Measurements from ENCODE around the gene CNIH3.

Gene CNIH3

GRCh38 chr1:224691148-224691925, 75.2 kb downstream of the CNIH3 start:
- Histone ChIP-seq H3K9me3 (ENCODE audit: control insufficient read depth in 1 of 2, low read length in 2 of 2) (peaks cover 0 to 4% of the 10 kb centered on the region in 2 donors), H3K27ac (ENCODE audit: low read length) (no peak overlapping the region), H3K27me3 (ENCODE audit: low read depth, low read length) (no peaks in the 10 kb centered on the region), H3K4me1 (ENCODE audit: control insufficient read depth in 1 of 2, insufficient read depth in 2 of 2, low read length in 2 of 2) (no peaks in the 10 kb centered on the region), H3K36me3 (ENCODE audit: control insufficient read depth in 1 of 2, insufficient read depth in 2 of 2, low read length in 2 of 2) (no peaks in the 10 kb centered on the region), H3K4me3 (ENCODE audit: low read depth in 1 of 2, low read length in 2 of 2) (no peak overlapping the region)

GRCh38 chr1:224694969-224695368, 78.9 kb downstream of the CNIH3 start:
- Histone ChIP-seq H3K9me3 (ENCODE audit: control insufficient read depth in 1 of 2, low read length in 2 of 2) (no peaks in the 10 kb centered on the region), H3K27me3 (ENCODE audit: low read depth, low read length) (no peaks in the 10 kb centered on the region), H3K36me3 (ENCODE audit: control insufficient read depth in 1 of 2, insufficient read depth in 2 of 2, low read length in 2 of 2) (no peaks in the 10 kb centered on the region), H3K27ac (ENCODE audit: low read length) (no peak overlapping the region), H3K4me3 (ENCODE audit: low read depth in 1 of 2, low read length in 2 of 2) (no peak overlapping the region), H3K4me1 (ENCODE audit: control insufficient read depth in 1 of 2, insufficient read depth in 2 of 2, low read length in 2 of 2) (no peaks in the 10 kb centered on the region)

DNA sequence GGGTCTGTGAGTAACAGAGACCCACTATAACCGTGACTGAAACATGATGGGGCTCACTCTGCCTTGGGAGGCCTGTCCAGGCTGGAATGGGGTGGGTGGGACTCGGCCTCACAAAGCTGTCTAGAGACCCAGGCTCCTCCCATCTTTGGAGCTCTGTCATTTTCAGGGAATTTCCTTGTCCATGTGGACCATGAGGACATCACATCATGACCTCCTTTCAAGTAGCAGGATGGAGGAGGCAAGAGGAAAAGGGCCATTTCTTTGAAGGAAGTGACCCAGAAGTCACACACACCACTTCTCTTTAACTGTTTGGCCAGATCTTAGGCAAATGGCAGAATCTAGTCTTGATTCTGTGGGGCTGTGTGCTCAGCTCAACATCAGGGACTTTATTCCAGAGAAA, 79.9 kb downstream of the CNIH3 start:
- Histone ChIP-seq H3K27me3 (ENCODE audit: low read depth, low read length) (no peaks in the 10 kb centered on the region), H3K4me3 (ENCODE audit: low read depth in 1 of 2, low read length in 2 of 2) (no peak overlapping the region), H3K4me1 (ENCODE audit: control insufficient read depth in 1 of 2, insufficient read depth in 2 of 2, low read length in 2 of 2) (no peaks in the 10 kb centered on the region), H3K9me3 (ENCODE audit: control insufficient read depth in 1 of 2, low read length in 2 of 2) (no peaks in the 10 kb centered on the region), H3K36me3 (ENCODE audit: control insufficient read depth in 1 of 2, insufficient read depth in 2 of 2, low read length in 2 of 2) (no peaks in the 10 kb centered on the region), H3K27ac (ENCODE audit: low read length) (no peak overlapping the region)

- H3K4me3 ChIP-seq (ENCODE audit: low read depth in 1 of 2, low read length in 2 of 2), result no peak overlapping the region
- H3K4me1 ChIP-seq (ENCODE audit: control insufficient read depth in 1 of 2, insufficient read depth in 2 of 2, low read length in 2 of 2), result no peaks in the 10 kb centered on the region
- no peaks in the 10 kb centered on the region for H3K27me3 ChIP-seq (ENCODE audit: low read depth, low read length)
- H3K9me3 ChIP-seq (ENCODE audit: control insufficient read depth in 1 of 2, low read length in 2 of 2), result no peaks in the 10 kb centered on the region
- no peak overlapping the region for H3K27ac ChIP-seq (ENCODE audit: low read length)
- H3K36me3 ChIP-seq (ENCODE audit: control insufficient read depth in 1 of 2, insufficient read depth in 2 of 2, low read length in 2 of 2), result no peaks in the 10 kb centered on the region
These were observed 81.0 kb downstream of the CNIH3 start for GRCh38 chr1:224696891-224697765.

DNA sequence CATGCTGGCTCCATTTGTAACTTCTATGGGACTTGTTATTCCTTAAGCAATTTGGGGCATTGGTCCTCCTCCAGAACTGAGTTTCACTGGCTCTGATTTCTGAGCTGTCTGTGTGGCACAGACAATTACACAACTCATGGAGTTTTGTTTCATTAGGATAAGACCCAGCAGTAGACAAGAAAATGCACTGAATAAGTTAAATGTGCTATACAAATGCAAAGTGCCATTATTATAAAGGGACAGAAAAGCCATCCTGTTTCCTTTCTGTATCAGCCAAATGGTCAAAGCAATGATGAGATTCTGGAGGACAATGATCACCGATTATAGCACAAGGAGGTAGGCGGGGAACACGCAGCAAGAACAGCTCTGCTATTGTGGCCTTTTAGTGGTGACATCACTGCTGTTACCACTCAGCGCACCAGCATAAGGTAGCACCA, 81.9 kb downstream of the CNIH3 start:
- H3K27me3 ChIP-seq (ENCODE audit: low read depth, low read length), result no peaks in the 10 kb centered on the region
- H3K9me3 ChIP-seq (ENCODE audit: control insufficient read depth in 1 of 2, low read length in 2 of 2), result no peaks in the 10 kb centered on the region
- H3K4me3 ChIP-seq (ENCODE audit: low read depth in 1 of 2, low read length in 2 of 2), result no peak overlapping the region
- H3K27ac ChIP-seq (ENCODE audit: low read length), result no peak overlapping the region
- no peaks in the 10 kb centered on the region for H3K4me1 ChIP-seq (ENCODE audit: control insufficient read depth in 1 of 2, insufficient read depth in 2 of 2, low read length in 2 of 2)
- H3K36me3 ChIP-seq (ENCODE audit: control insufficient read depth in 1 of 2, insufficient read depth in 2 of 2, low read length in 2 of 2), result no peaks in the 10 kb centered on the region

DNA sequence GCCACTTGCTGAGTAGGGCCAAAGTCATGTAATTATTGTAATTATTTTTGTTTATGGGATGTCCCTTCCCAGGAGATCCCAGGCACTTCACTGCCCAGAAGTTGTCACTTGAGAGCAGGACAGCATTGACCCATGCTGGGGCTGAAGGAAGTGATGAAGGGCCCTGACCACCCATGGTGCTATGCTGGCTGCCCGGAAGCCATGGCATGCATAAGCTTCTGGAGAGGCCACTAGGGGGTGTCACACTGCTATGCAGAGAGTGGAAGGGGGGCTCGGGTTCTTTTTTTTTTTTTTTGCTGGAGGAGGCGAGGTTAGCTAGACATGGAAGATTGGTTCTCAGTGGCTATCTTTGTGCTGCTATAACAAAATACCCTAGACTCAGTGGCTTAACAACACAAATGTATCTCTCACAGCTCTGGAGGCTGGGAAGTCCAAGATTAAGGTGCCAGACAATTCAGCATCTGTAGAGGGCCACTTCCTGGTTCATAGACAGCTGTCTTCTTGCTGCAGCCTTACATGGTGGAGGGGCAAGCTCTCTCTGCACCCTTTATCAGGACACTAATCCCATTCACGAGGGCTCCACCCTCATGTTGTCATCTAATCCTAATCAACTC, 84.9 kb downstream of the CNIH3 start:
- H3K27me3 ChIP-seq (ENCODE audit: low read depth, low read length), result no peaks in the 10 kb centered on the region
- no peak overlapping the region for H3K27ac ChIP-seq (ENCODE audit: low read length)
- H3K4me1 ChIP-seq (ENCODE audit: control insufficient read depth in 1 of 2, insufficient read depth in 2 of 2, low read length in 2 of 2), result no peaks in the 10 kb centered on the region
- no peaks in the 10 kb centered on the region for H3K9me3 ChIP-seq (ENCODE audit: control insufficient read depth in 1 of 2, low read length in 2 of 2)
- H3K4me3 ChIP-seq (ENCODE audit: low read depth in 1 of 2, low read length in 2 of 2), result no peak overlapping the region
- no peaks in the 10 kb centered on the region for H3K36me3 ChIP-seq (ENCODE audit: control insufficient read depth in 1 of 2, insufficient read depth in 2 of 2, low read length in 2 of 2)

DNA sequence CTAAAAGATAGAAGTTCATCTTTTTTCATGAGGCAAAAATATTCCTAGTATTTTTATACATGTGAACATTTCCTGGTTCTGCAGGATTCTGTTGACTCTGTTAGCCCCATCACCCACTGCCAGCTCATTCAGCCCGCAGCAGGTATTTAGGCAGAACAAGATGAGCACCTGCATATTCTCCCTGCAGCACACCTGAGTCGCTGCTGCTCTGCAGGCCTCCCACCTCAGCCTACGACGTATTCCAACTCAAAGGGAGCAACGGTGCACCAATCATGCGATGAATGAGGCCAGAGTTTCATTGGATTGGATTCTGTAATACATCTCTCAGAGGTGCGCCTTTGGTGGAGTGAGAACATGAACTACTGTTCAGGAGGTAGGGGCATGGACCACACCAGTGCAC, 87.6 kb downstream of the CNIH3 start:
- Histone ChIP-seq H3K4me1 (ENCODE audit: control insufficient read depth in 1 of 2, insufficient read depth in 2 of 2, low read length in 2 of 2) (no peaks in the 10 kb centered on the region), H3K9me3 (ENCODE audit: control insufficient read depth in 1 of 2, low read length in 2 of 2) (no peaks in the 10 kb centered on the region), H3K27me3 (ENCODE audit: low read depth, low read length) (no peaks in the 10 kb centered on the region), H3K27ac (ENCODE audit: low read length) (no peak overlapping the region), H3K4me3 (ENCODE audit: low read depth in 1 of 2, low read length in 2 of 2) (no peak overlapping the region), H3K36me3 (ENCODE audit: control insufficient read depth in 1 of 2, insufficient read depth in 2 of 2, low read length in 2 of 2) (no peaks in the 10 kb centered on the region)

GRCh38 chr1:224704107-224704735, 88.1 kb downstream of the CNIH3 start:
- no peak overlapping the region for H3K27ac ChIP-seq (ENCODE audit: low read length)
- H3K36me3 ChIP-seq (ENCODE audit: control insufficient read depth in 1 of 2, insufficient read depth in 2 of 2, low read length in 2 of 2), result no peaks in the 10 kb centered on the region
- H3K4me3 ChIP-seq (ENCODE audit: low read depth in 1 of 2, low read length in 2 of 2), result no peak overlapping the region
- H3K27me3 ChIP-seq (ENCODE audit: low read depth, low read length), result no peaks in the 10 kb centered on the region
- H3K9me3 ChIP-seq (ENCODE audit: control insufficient read depth in 1 of 2, low read length in 2 of 2), result no peaks in the 10 kb centered on the region
- H3K4me1 ChIP-seq (ENCODE audit: control insufficient read depth in 1 of 2, insufficient read depth in 2 of 2, low read length in 2 of 2), result no peaks in the 10 kb centered on the region

GRCh38 chr1:224705578-224705977, 89.5 kb downstream of the CNIH3 start:
- Histone ChIP-seq H3K27ac (ENCODE audit: low read length) (no peak overlapping the region), H3K4me1 (ENCODE audit: control insufficient read depth in 1 of 2, insufficient read depth in 2 of 2, low read length in 2 of 2) (no peaks in the 10 kb centered on the region), H3K36me3 (ENCODE audit: control insufficient read depth in 1 of 2, insufficient read depth in 2 of 2, low read length in 2 of 2) (no peaks in the 10 kb centered on the region), H3K27me3 (ENCODE audit: low read depth, low read length) (no peaks in the 10 kb centered on the region), H3K9me3 (ENCODE audit: control insufficient read depth in 1 of 2, low read length in 2 of 2) (no peaks in the 10 kb centered on the region), H3K4me3 (ENCODE audit: low read depth in 1 of 2, low read length in 2 of 2) (no peak overlapping the region)

GRCh38 chr1:224707843-224708725, 92.0 kb downstream of the CNIH3 start:
- Histone ChIP-seq H3K4me3 (ENCODE audit: low read depth in 1 of 2, low read length in 2 of 2) (no peak overlapping the region), H3K27me3 (ENCODE audit: low read depth, low read length) (no peaks in the 10 kb centered on the region), H3K4me1 (ENCODE audit: control insufficient read depth in 1 of 2, insufficient read depth in 2 of 2, low read length in 2 of 2) (no peaks in the 10 kb centered on the region), H3K36me3 (ENCODE audit: control insufficient read depth in 1 of 2, insufficient read depth in 2 of 2, low read length in 2 of 2) (no peaks in the 10 kb centered on the region), H3K9me3 (ENCODE audit: control insufficient read depth in 1 of 2, low read length in 2 of 2) (no peaks in the 10 kb centered on the region), H3K27ac (ENCODE audit: low read length) (no peak overlapping the region)
